Measurements from ENCODE around the gene AHCYL2.
"Not testable (repeated sequence)": the region's sequence is repeated elsewhere in the genome, so short reads cannot be mapped to it uniquely, and the experiment has no call there.

AHCYL2 gene

DNA sequence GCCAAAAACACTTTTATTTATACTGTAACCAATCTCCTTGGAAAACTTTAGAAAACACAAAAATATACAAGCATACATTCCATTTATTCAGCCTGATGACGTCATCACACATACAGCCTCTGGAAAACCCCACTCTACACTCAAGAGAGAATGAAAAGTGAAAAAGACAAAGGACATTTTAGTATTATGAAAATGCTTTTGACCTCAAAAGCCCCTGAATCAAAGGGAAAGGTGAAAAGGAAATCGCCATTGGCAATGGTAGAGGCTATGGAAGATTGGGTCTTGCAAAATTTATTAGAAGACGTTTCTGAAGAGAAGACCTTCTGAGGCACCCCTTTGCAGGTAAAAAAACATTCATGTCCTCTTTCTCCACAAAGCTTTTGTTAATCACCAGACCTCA, 126.5 kb downstream of the AHCYL2 start:
- DNase-seq (ENCODE audit: low read depth in 2 of 2): no peak

- not testable (repeated sequence) for DNase-seq (ENCODE audit: low read depth in 2 of 2)
Measured at GRCh38 chr7:129353104-129353503, 128.3 kb downstream of the AHCYL2 start.

GRCh38 chr7:129354428-129355157, 129.8 kb downstream of the AHCYL2 start:
- DNase-seq (ENCODE audit: low read depth in 2 of 2): no peak

GRCh38 chr7:129356176-129356575, 131.3 kb downstream of the AHCYL2 start:
- DNase-seq (ENCODE audit: low read depth in 2 of 2): no peak

GRCh38 chr7:129359176-129359575, 134.3 kb downstream of the AHCYL2 start:
- DNase-seq (ENCODE audit: low read depth in 2 of 2): no peak

GRCh38 chr7:129359638-129360037, 134.8 kb downstream of the AHCYL2 start:
- DNase-seq (ENCODE audit: low read depth in 2 of 2): no peak

DNA sequence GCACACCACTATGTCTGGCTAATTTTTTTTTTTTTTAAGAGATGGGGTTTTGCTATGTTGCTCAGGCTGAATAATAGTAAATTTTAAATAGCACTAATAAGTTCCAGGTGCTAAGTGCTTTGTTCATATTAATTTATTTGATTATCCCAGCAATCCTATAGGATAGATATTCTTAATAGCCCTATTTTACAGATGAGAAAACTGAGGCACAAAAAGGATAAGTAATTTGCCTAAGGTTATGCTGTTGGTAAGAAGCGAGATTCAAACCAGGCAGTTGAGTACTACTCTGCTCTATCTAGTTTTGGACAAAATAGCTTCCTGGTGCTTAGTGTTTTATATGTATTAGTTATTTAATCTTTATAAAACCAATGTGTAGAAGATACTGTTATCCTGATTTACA, 136.9 kb downstream of the AHCYL2 start:
- DNase-seq (ENCODE audit: low read depth in 2 of 2): no peak

DNA sequence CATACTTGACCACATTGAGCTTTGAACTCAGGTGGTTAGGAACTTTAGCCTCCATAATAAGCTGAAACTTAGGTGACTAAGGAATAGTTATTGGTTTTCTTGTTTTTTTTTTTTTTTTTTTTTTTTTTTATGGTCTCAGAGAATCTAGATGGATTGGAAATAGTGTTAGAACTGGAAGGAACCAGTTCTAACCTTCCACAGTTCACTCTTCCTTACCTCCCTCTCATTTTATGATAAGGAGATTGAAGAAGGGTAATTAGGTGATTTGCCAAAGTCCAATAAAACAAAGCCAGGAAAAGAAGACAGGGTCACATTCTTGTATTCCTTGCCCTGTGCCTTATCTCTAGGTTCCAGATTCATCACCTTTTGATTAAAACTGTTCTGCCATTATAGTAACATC, 137.7 kb downstream of the AHCYL2 start:
- DNase-seq (ENCODE audit: low read depth in 2 of 2): no peak

- DNase-seq (ENCODE audit: low read depth in 2 of 2): no peak
Measured at GRCh38 chr7:129367349-129367699, 142.5 kb downstream of the AHCYL2 start.

- DNase-seq (ENCODE audit: low read depth in 2 of 2): peak; percentile 50
Measured at GRCh38 chr7:129367700-129368388, 143.0 kb downstream of the AHCYL2 start.

- DNase-seq (ENCODE audit: low read depth in 2 of 2): no peak
Measured at GRCh38 chr7:129368389-129368986, 143.7 kb downstream of the AHCYL2 start.

DNA sequence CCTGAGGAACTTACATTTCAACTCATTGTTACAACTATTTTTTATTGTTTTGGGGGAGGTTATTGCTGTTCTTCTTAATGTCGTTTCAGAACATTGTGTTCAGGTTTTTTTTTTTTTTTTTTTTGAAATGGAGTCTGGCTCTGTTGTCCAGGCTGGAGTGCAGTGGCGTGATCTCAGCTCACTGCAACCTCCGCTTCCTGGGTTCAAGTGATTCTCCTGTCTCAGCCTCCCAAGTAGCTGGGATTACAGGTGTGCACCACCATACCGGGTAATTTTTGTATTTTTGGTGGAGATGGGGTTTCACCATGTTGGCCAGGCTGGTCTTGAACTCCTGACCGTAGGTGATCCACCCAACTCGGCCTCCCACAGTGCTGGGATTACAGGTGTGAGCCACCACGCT, 144.6 kb downstream of the AHCYL2 start:
- DNase-seq (ENCODE audit: low read depth in 2 of 2): not testable (repeated sequence)

DNA sequence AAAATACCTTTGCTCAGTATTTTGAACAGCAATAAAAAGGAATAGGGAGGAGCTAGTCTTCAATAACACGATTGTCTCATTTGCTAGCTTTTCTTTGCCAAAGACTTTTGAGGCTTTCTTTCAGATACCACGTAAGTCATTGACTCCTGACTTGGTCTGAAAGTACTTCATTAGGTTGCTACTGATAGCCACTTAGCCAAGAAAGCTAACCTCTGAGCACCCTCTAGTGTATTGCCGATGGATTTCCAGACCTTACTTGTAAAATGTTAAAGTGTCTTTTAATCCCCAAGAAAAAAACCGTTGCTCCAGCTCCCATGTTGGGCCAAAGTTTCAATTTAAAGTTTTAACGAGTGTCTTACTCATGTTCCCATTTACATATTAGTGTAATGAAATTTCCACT, 146.0 kb downstream of the AHCYL2 start:
- no peak for DNase-seq (ENCODE audit: low read depth in 2 of 2)

DNA sequence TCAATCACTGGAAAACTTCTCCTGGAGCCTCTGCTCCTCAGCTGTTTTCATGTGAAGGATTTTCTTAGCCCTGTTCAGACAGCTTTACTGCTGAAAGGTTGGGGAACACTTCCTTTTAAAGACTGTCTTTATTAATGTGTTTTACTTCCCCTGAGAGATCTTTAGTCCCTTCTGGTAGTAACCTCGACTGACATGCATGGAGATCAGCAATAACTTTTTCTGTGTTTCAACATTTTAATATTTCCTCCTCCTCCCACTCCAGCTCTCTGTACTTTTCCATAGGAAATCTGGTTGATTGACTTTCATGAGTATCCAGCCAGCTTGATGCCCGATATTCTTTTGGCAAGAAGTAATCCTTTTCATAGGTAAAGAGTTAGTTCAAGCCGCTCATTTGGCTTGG, 146.7 kb downstream of the AHCYL2 start:
- no peak for DNase-seq (ENCODE audit: low read depth in 2 of 2)

DNA sequence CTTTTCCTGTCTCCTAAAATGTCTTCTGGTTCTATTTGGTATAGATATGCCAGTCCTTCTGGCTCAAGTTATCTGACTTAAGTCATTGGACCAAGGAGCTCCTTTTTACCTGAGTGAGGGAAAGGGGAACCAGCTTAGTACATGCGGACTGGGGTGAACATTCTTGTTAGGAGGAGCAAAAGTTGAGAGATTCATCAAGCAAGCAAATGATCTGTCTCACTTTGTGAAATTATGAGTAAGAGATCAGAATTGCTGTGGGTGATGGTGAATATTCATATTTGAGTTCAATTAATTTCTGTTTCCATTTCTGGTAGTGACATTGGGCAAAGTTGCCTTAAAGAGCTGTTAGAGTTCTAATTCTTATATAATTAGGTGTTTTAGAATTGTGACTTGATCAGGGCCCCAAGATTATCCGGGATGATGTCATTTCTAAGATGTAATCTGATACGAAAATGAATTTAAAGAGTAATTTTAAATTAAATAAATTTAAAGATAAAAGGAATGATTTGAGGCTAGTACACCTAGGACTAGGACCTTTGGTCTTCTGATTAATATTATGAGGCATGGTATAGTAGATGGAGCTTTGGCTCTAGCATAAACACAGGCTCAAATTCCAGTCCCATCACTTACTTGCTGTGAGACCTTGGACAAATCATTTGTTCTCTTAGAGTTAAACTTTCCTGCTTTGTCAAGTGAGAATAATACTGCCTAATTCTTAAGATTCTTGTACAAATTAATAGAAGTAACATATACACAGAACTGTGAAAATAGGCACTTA, 149.0 kb downstream of the AHCYL2 start:
- no peak for DNase-seq (ENCODE audit: low read depth in 2 of 2)

DNA sequence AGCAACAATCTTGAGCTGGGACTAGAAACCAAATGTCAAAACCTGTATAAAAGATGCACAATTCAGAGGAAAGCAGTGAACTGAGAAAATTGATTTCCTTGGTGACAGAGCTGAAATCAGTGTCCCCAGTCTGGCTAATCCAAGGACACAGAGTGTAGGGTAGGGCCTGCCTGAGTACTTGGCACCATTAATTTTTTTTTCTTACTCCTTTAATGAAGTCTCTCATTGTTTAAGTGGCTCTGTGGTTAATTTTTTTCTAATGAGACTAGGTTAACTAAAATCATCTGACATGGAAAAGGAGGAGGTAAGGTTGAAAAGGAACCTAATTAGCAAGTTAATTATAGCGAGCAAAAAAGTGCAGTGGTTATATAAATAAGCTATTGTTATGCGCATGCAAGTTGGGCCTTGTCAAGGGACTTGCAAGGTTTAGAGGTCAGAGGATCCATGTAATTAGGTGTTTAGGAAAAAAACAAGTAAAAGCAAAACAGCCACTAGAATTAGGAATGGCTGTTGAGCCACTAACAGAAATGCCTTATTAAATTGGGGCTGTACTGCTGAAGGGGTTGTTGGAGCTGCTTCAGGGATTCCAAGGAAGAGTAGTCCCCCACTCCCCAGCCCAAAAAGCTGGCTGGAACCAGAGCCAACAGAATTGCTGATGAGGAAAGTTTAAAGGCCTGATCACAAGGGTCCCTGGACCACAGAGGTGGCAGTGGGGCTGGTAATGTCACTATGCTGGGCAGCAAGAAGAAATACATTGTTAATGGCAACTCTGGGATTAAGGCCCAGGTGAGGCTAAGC, 150.5 kb downstream of the AHCYL2 start:
- DNase-seq (ENCODE audit: low read depth in 2 of 2): no peak

GRCh38 chr7:129376076-129376777, 151.4 kb downstream of the AHCYL2 start:
- no peak for DNase-seq (ENCODE audit: low read depth in 2 of 2)

- DNase-seq (ENCODE audit: low read depth in 2 of 2): no peak
Measured at GRCh38 chr7:129376778-129377700, 152.2 kb downstream of the AHCYL2 start.

DNA sequence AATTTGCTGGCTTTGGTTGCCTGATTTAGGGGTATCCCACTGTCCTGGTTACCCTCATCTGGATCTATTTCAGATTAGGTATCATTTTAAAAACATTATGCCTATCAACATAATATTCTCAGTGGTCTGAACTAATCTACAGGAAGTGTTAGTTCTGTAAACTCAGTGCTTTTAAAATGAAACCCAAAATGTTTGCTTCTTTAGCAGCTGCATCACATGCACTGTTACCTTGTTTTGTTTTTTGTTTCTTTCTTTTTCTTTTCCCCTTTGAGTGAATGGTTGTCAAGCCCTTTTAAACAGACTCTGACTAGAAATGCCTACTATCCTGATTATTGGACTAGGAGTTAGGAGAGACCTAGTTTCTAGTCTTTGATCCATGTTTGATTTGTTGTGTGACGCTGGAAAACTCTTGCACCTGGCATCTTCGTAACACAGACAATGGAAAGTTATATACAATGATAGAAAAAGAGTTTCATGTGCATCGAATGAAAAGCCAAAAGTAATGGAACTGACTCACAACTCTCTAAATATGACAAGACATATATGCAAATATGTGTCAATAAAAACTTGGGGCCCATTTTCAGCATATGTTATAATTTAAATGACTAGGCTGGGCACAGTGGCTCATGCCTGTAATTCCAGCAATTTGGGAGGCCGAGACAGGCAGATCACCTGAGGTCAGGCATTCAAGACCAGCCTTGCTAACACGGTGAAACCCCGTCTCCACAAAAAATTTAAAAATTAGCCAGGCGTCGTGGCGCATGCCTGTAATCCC, 157.1 kb downstream of the AHCYL2 start:
- DNase-seq (ENCODE audit: low read depth in 2 of 2): no peak
